ENCODE data around the gene SMARCB1.

Gene SMARCB1

GRCh38 chr22:23816156-23816976 lies 29.6 kb downstream of the SMARCB1 start:
- no peak overlapping the region for H3K27ac ChIP-seq (ENCODE audit: low read depth, low read length)
- peaks cover 19% of the 10 kb centered on the region for H3K36me3 ChIP-seq (ENCODE audit: control insufficient read depth, insufficient read depth, low read length)

GRCh38 chr22:23817146-23817545 lies 30.4 kb downstream of the SMARCB1 start:
- Histone ChIP-seq H2BK120ac (ENCODE audit: low read depth, low read length) (no peak overlapping the region), H3K4ac (ENCODE audit: low read depth, low read length) (no peak overlapping the region), H3K27me3 (ENCODE audit: insufficient read depth, low read length, poor library complexity) (no peaks in the 10 kb centered on the region), H3K79me2 (ENCODE audit: control insufficient read depth, insufficient read depth, low read length) (no peaks in the 10 kb centered on the region), H3K9ac (ENCODE audit: low read length) (no peak overlapping the region), H3K4me1 (ENCODE audit: control insufficient read depth, low read depth, low read length) (no peaks in the 10 kb centered on the region), H3K18ac (ENCODE audit: low read length) (no peak overlapping the region), H4K5ac (ENCODE audit: low read length) (no peak overlapping the region), H3K4me3 (ENCODE audit: low read length) (no peak overlapping the region), H2BK15ac (replicated peaks; ENCODE audit: low read depth) (no peak overlapping the region), H4K8ac (ENCODE audit: low read depth, low read length) (no peak overlapping the region), H3K4me2 (ENCODE audit: low read length) (no peak overlapping the region), H3K36me3 (ENCODE audit: control insufficient read depth, insufficient read depth, low read length) (peaks cover 19% of the 10 kb centered on the region), H2AK5ac (ENCODE audit: low read length) (no peak overlapping the region), H2BK5ac (ENCODE audit: low read length) (no peak overlapping the region), H3K56ac (ENCODE audit: low read length) (no peak overlapping the region), H3K27ac (ENCODE audit: low read depth, low read length) (no peak overlapping the region), H3K23ac (ENCODE audit: low read length) (no peak overlapping the region), H3K79me1 (ENCODE audit: low read length) (no peaks in the 10 kb centered on the region)
- no CpG with 5 or more reads among the region's 6 CpGs for WGBS (ENCODE audit: extremely low coverage, insufficient coverage, low lambda C conversion rate)
- DNase-seq, result no peak

More at GRCh38 chr22:23816156-23816976, 29.6 kb downstream of the SMARCB1 start:
- Histone ChIP-seq H2BK5ac (ENCODE audit: low read length) (no peak overlapping the region), H3K27me3 (ENCODE audit: insufficient read depth, low read length, poor library complexity) (no peaks in the 10 kb centered on the region), H3K23ac (ENCODE audit: low read length) (no peak overlapping the region), H3K4me1 (ENCODE audit: control insufficient read depth, low read depth, low read length) (no peaks in the 10 kb centered on the region), H2BK120ac (ENCODE audit: low read depth, low read length) (no peak overlapping the region), H3K4ac (ENCODE audit: low read depth, low read length) (no peak overlapping the region), H2BK15ac (replicated peaks; ENCODE audit: low read depth) (no peak overlapping the region), H4K8ac (ENCODE audit: low read depth, low read length) (no peak overlapping the region), H3K79me2 (ENCODE audit: control insufficient read depth, insufficient read depth, low read length) (no peaks in the 10 kb centered on the region), H3K4me2 (ENCODE audit: low read length) (no peak overlapping the region), H3K18ac (ENCODE audit: low read length) (no peak overlapping the region), H3K56ac (ENCODE audit: low read length) (no peak overlapping the region), H3K4me3 (ENCODE audit: low read length) (no peak overlapping the region), H3K9ac (ENCODE audit: low read length) (no peak overlapping the region), H4K5ac (ENCODE audit: low read length) (no peak overlapping the region), H2AK5ac (ENCODE audit: low read length) (no peak overlapping the region), H3K79me1 (ENCODE audit: low read length) (no peaks in the 10 kb centered on the region)
- WGBS (ENCODE audit: extremely low coverage, insufficient coverage, low lambda C conversion rate), result no CpG with 5 or more reads among the region's 18 CpGs
- no peak for DNase-seq

GRCh38 chr22:23818541-23818940 lies 31.8 kb downstream of the SMARCB1 start:
- no CpG with 5 or more reads among the region's 2 CpGs for WGBS (ENCODE audit: extremely low coverage, insufficient coverage, low lambda C conversion rate)
- no peak overlapping the region for H3K4me3 ChIP-seq (ENCODE audit: low read length)
- no peak overlapping the region for H2BK5ac ChIP-seq (ENCODE audit: low read length)
- no peak overlapping the region for H3K4ac ChIP-seq (ENCODE audit: low read depth, low read length)
- no peak overlapping the region for H2BK120ac ChIP-seq (ENCODE audit: low read depth, low read length)
- no peaks in the 10 kb centered on the region for H3K79me1 ChIP-seq (ENCODE audit: low read length)
- no peaks in the 10 kb centered on the region for H3K27me3 ChIP-seq (ENCODE audit: insufficient read depth, low read length, poor library complexity)
- peaks cover 21% of the 10 kb centered on the region for H3K36me3 ChIP-seq (ENCODE audit: control insufficient read depth, insufficient read depth, low read length)
- DNase-seq, result no peak
- H3K18ac ChIP-seq (ENCODE audit: low read length), result no peak overlapping the region
- H3K4me2 ChIP-seq (ENCODE audit: low read length), result no peak overlapping the region
- no peaks in the 10 kb centered on the region for H3K4me1 ChIP-seq (ENCODE audit: control insufficient read depth, low read depth, low read length)
- H2AK5ac ChIP-seq (ENCODE audit: low read length), result no peak overlapping the region
- H3K23ac ChIP-seq (ENCODE audit: low read length), result no peak overlapping the region
- no peak overlapping the region for H4K8ac ChIP-seq (ENCODE audit: low read depth, low read length)
- no peak overlapping the region for H3K9ac ChIP-seq (ENCODE audit: low read length)
- no peaks in the 10 kb centered on the region for H3K79me2 ChIP-seq (ENCODE audit: control insufficient read depth, insufficient read depth, low read length)
- no peak overlapping the region for H3K27ac ChIP-seq (ENCODE audit: low read depth, low read length)
- no peak overlapping the region for H3K56ac ChIP-seq (ENCODE audit: low read length)
- no peak overlapping the region for H4K5ac ChIP-seq (ENCODE audit: low read length)
- H2BK15ac ChIP-seq (replicated peaks; ENCODE audit: low read depth), result no peak overlapping the region

- H3K79me2 ChIP-seq (ENCODE audit: control insufficient read depth, insufficient read depth, low read length), result no peaks in the 10 kb centered on the region
- no CpG with 5 or more reads among the region's 4 CpGs for WGBS (ENCODE audit: extremely low coverage, insufficient coverage, low lambda C conversion rate)
- H4K8ac ChIP-seq (ENCODE audit: low read depth, low read length), result no peak overlapping the region
- no peak overlapping the region for H4K5ac ChIP-seq (ENCODE audit: low read length)
- H2BK15ac ChIP-seq (replicated peaks; ENCODE audit: low read depth), result no peak overlapping the region
- no peak overlapping the region for H3K27ac ChIP-seq (ENCODE audit: low read depth, low read length)
- no peak overlapping the region for H3K18ac ChIP-seq (ENCODE audit: low read length)
- H2BK120ac ChIP-seq (ENCODE audit: low read depth, low read length), result no peak overlapping the region
- H3K79me1 ChIP-seq (ENCODE audit: low read length), result no peaks in the 10 kb centered on the region
- no peak overlapping the region for H3K23ac ChIP-seq (ENCODE audit: low read length)
- no peak overlapping the region for H3K9ac ChIP-seq (ENCODE audit: low read length)
- no peak overlapping the region for H2BK5ac ChIP-seq (ENCODE audit: low read length)
- H3K4me2 ChIP-seq (ENCODE audit: low read length), result no peak overlapping the region
- no peaks in the 10 kb centered on the region for H3K27me3 ChIP-seq (ENCODE audit: insufficient read depth, low read length, poor library complexity)
- DNase-seq, result no peak
- no peak overlapping the region for H3K4ac ChIP-seq (ENCODE audit: low read depth, low read length)
- no peak overlapping the region for H2AK5ac ChIP-seq (ENCODE audit: low read length)
- H3K4me3 ChIP-seq (ENCODE audit: low read length), result no peak overlapping the region
- H3K56ac ChIP-seq (ENCODE audit: low read length), result no peak overlapping the region
- no peaks in the 10 kb centered on the region for H3K4me1 ChIP-seq (ENCODE audit: control insufficient read depth, low read depth, low read length)
- H3K36me3 ChIP-seq (ENCODE audit: control insufficient read depth, insufficient read depth, low read length), result peaks cover 27% of the 10 kb centered on the region
Observed at GRCh38 chr22:23820748-23821211, 34.0 kb downstream of the SMARCB1 start.

- Histone ChIP-seq H3K4me3 (ENCODE audit: low read length) (no peak overlapping the region), H2BK5ac (ENCODE audit: low read length) (no peak overlapping the region), H3K79me2 (ENCODE audit: control insufficient read depth, insufficient read depth, low read length) (no peaks in the 10 kb centered on the region), H3K4ac (ENCODE audit: low read depth, low read length) (no peak overlapping the region), H3K56ac (ENCODE audit: low read length) (no peak overlapping the region), H3K36me3 (ENCODE audit: control insufficient read depth, insufficient read depth, low read length) (peaks cover 21% of the 10 kb centered on the region), H3K9ac (ENCODE audit: low read length) (no peak overlapping the region), H4K8ac (ENCODE audit: low read depth, low read length) (no peak overlapping the region), H3K27me3 (ENCODE audit: insufficient read depth, low read length, poor library complexity) (no peaks in the 10 kb centered on the region), H3K4me1 (ENCODE audit: control insufficient read depth, low read depth, low read length) (no peaks in the 10 kb centered on the region), H2BK15ac (replicated peaks; ENCODE audit: low read depth) (no peak overlapping the region), H4K5ac (ENCODE audit: low read length) (no peak overlapping the region), H3K23ac (ENCODE audit: low read length) (no peak overlapping the region), H3K79me1 (ENCODE audit: low read length) (no peaks in the 10 kb centered on the region), H3K27ac (ENCODE audit: low read depth, low read length) (no peak overlapping the region), H3K4me2 (ENCODE audit: low read length) (no peak overlapping the region), H2AK5ac (ENCODE audit: low read length) (no peak overlapping the region), H3K18ac (ENCODE audit: low read length) (no peak overlapping the region), H2BK120ac (ENCODE audit: low read depth, low read length) (no peak overlapping the region)
- no CpG with 5 or more reads among the region's 6 CpGs for WGBS (ENCODE audit: extremely low coverage, insufficient coverage, low lambda C conversion rate)
- no peak for DNase-seq
Observed at GRCh38 chr22:23822101-23822671, 35.4 kb downstream of the SMARCB1 start.
